DMS53 treated with DMSO at 0.1 percent for 48 hours (cell line): Measurements from ENCODE around the gene TBC1D2B.

Source experiments
- DNase-seq: peaks from one replicate; lab custom pipeline; 2025; ENCODE audit not compliant: unreplicated experiment; lab: John Stamatoyannopoulos, UW

The TBC1D2B gene

DNA sequence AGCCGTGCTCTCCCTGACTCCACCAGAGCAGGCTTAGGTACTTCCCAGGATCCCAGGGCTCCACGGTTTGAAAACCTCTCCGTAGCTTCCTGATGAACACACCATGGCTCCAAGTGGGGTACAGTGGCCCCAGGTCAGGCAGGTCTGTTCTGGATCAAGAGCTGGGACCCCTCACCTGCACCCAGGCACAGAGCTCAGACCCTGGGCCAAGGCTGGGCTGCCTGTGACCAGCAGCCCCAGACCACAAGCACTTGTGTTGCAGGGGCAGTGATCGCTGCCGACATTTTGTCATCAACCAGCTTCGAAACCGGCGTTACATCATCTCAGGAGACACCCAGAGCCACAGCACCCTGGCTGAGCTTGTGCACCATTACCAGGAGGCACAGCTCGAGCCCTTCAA is 20.2 kb upstream of the TBC1D2B start:
- DNase-seq: no peak

DNA sequence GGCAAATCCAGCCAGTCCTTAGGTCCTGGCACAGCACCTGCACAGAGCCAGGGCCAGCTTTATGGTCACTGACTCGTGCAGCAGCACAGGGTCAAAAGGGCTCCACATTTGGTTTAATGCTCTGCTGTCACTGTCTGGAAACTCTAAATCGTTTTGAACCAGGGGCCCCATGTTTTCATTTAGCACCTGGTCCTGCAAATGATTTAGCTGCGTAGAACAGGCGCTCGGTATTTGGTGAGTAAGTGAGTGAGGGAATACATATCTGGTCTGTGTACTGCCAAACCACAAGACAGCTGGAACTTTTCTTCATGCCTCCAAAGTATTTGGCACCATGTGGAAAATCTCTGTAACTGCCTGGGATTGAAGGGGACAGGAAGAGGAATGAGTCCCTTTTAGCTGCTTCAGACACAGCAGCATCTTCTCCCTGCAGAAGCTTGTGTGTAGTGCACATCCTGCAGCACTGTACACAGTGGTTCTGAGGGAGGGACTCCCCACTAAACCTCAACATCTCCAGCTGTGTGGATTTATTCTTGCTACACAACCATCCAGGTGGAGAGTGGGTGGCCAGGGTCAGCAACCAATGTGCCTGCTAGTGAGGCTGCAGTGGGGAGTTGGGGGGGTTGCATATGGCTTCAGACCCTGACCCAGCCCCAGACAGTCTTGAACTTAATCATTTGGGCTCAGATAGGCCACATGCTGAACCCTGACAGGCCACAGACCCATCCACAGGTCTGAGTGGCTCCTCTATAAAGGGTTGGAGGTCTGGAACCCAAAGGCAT is 15.9 kb upstream of the TBC1D2B start:
- no peak for DNase-seq

DNA sequence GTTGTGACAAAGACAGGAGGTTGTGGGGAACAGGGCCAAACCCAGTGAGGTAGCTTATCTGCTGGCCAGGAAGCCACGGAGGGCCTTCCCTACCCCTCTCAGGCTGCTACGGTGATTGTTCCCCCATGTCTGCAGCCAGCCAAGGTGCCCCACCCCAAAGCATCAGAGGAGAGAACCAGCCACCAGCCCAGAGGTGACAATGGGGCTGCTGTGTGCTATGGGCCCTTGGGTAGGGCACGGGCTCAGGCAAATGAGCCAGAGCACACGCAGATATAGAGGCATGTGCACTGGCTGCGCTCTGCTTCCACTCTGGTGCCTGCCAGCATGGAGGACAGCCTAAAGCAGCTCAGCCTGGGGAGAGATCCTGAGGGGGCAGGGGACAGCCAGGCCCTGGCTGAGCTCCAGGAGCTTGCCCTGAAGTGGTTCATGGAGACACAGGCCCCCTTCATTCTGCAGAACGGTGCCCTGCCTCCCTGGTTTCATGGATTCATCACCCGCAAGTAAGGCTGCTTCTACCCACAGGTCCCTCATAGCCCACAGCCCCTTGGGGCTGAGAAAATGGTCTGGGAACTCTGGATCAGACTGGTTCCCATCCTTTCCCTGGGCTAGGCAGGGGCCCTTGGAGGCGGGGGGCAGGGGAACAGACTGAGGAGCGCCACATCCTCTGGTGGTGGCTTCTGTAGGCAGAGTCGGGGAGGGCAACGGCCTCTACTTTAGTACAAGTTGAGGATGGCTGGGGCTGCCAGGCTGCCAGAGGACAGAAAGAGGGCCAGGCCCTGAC is 14.9 kb upstream of the TBC1D2B start, which contains the start of gene SH2D7:
Gene SH2D7 (plus strand): TSS at position 301 of the 781 bp plus-strand sequence. CDS start 24 bp downstream, at position 325.
- no peak for DNase-seq

GRCh38 chr15:78090422-78091063 is 13.0 kb upstream of the TBC1D2B start:
- no peak for DNase-seq

DNA sequence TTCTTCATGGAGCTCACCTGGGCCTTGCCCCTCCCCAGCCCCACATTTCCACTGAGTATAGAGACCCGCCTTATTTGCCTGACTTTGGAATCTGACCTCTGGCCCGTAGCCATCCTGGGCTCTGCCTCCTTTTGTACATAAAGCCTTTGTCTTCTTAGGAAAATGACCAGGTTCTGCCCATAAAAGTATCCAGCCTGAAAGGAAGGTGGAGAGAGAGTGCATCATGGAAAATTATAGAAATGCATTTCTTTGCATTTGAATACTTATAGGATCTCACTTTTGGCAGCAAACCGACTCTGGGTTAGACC is 11.2 kb upstream of the TBC1D2B start:
- DNase-seq: no peak

GRCh38 chr15:78087951-78088772 is 10.7 kb upstream of the TBC1D2B start:
- no peak for DNase-seq

GRCh38 chr15:78085928-78086327 is 8.4 kb upstream of the TBC1D2B start:
- DNase-seq: no peak

DNA sequence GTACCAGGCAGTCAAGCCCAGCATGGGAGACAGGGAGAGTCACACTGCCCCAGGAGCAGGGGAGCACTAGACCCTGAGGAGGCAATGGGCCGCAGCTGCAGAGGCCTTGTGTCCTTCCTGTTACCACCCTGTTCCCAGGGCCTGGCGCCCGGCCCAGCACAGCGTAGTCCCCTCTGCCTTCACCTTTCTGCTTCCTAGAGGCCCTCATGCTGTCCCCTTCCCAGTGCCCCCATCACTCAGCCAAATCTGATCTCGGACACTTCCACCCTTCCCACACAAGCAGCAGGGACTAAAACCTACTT is 6.9 kb upstream of the TBC1D2B start:
- DNase-seq: no peak

DNA sequence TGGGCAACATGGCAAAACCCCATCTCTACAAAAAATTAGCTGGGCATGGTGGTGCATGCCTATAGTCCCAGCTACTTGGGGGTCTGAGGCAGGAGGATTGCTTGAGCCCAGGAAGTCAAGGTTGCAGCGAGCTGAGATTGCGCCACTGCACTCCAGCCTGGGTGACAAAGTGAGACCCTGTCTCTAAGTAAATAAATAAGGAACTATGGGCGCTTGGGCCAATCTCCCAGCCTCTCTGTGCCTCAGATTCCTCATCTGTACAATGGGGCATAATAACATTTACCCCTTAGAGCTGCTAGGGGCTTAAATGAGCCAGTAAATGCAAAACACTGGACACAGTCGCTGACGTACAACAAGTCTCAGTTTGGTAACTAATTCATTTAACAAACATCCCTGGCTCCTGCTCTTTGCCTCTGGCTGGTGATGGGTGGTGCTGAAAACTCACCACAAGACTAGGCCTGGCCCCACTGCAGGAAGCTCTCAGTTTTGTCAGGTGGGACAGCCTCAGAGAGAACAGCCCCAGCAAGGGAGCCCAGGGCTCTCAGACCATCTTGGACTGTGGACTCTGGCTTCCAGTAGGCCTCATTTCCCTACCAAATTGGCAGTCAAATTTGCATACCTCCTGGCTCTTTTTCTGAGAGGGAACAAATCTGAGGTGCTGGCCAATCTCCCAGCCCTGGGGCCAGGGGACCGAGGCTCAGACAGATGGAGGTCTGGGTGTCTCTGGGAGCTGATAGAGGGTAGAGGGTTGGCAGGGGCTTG is 6.4 kb upstream of the TBC1D2B start:
- no peak for DNase-seq

GRCh38 chr15:78083186-78083585 is 5.7 kb upstream of the TBC1D2B start:
- no peak for DNase-seq

DNA sequence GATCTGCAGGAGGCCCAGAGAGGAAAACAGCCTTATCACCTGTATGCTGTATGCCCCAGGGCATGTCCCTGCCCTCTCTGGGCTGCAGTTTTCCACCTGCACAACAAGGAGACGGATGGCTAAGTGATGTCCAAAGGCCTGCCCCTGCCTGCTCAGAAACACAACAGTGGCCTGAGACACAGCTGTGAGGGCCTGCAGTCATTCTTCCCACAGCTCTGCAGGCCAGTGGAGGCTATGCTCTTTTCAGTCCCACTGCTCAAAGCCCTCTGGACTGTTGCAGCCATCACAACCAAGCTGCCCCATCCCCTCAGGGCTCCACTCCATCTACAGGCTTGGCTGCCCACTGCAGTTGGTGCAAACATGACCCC is 5.2 kb upstream of the TBC1D2B start:
- no peak for DNase-seq

DNA sequence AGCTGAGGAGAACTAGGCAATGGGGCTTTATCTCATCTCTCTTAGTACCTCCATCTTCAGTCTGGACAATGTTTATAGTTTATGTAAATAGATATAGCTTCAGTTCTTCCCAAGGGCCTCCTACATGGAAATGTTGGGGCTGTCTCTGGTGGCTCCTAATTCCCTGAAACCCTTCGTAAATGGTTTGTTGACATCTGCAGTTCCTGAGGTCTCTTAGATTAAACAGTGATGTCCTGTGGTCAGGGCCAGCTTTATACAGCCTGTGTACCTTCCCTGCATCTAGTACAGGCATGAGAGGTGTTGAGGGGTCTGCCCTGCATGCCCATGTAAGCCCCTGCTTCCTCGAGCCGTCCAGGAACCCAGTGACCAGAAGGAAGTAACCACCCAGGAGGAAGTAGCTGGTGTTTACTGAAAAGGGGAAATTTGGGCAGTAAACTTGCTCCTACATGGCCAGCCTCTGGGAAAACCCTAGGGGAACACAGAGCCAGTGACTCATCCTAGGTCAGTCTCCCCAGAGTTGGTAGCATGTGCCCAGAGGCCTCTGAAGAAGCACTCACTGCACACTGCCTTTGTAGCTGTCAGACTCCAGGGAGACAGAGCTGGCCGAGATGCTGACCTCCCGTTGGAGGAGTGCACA is 4.7 kb upstream of the TBC1D2B start:
- DNase-seq: no peak

DNA sequence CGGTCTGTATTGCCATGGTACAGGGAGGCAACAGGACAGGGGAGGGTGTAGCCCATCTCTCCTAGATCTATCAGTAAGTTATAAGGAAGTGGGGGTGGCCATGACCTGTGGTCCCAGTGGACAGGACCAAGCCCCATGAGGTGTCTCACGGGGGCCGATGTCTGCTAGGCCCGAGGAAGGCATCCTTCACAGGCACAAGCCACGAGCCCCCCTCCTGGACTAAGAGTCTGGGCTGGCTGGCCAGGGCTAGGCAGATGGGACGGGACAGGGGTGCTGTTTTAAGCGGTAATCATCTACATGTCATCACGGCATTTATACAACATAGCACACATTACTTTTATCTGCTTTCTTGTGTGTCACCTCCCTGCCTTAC is 2.6 kb upstream of the TBC1D2B start:
- no peak for DNase-seq

DNA sequence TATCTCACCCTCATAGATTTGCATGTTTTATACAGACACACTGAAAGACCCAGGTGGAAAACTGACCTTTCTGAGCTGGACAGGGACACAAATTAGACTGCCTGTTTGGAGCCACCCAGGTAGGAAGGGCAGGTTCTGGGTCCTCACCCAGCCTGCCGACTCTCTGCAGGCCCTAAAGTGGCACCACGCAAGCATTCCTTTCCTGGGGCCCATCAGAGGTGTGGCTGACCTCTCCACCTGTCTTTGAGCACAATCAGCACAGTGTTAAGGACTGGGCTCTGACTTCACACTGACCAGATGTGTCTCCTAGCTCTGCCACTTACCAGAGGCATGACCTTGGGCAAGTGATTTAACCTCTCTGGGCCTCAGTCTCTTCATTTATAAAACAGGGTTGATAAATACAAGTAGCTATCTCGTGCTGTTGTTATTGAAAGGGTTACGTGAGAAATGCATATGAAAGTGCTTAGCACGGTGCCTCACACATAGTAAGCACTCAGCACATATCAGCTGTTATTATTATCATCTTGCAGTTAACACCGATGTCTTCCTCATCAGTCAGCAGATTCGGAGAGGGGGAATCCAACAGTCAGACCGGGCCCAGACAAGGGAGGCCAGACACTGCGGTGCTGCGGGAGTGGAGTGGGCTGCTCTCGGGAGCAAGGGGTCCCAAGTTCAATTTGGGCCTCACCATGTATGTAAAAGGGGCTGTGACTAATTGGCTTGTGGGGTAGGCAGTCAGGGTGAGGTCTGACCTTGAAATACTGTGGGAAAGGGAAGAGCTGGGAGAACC is 2.0 kb upstream of the TBC1D2B start:
- DNase-seq: no peak

DNA sequence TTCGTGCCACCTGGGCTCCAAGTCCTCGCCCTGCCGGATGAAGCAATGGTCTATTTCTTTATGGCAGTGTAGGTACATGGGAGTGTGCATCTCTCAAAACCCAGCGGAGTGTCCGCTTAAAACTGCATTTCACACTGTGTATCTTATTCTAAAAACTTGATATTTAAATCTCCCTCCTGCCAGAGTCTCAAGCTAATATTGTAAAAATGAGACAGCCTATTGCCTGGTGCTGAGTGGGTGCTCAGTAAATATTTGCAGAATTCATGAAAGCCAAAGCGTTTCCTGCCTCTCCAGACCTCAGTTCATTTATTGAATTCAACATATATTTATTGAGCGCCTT is 330 bp upstream of the TBC1D2B start:
- peak; percentile 53 for DNase-seq

- DNase-seq: no peak
Observed at GRCh38 chr15:78076231-78077052, 1.1 kb downstream of the TBC1D2B start.

DNA sequence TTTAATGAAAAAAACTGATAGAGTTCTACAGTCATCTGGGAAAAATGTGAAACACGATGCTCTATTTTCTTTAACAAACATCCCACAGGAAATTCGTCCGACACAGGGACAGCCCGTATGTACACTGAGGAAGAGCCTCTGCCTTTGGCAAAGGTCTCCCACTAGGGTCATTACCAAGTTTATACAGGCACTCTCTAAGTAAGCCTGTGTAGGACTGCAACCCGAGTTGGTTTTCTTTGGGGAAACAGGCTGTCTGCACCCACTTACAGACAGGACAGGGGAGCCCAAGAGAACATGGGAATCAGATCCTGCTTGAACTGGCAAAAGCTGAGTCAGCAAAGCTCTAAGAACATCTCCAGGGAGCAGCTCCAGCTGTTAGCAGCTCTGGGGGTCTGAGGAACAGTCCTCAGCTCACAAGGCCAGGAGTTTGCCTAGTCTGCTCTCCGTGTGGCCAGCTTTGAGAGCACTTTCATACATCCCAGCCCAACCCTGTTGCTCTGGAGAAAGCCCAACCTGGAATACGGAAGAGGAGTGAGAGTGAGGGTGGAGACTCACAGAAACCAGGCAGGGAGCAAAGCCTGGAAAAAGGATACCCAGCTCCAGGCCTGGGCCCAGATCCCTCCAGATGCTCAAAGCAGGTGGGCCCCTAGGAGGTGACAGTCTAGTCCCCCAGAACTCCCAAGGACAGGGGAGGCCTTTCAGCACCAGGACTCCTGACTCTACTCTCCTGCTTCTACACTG is 1.9 kb downstream of the TBC1D2B start:
- peak; percentile 10 for DNase-seq
